Activated CD4-positive, alpha-beta T cell treated with anti-CD3 and anti-CD28 coated beads for 24 hours (primary cell): ENCODE data around the gene RASA3.
"Not testable (repeated sequence)": the region's sequence is repeated elsewhere in the genome, so short reads cannot be mapped to it uniquely, and the experiment has no call there.

ENCODE experiments used
- DNase-seq, 2 donors: peaks; one replicate each; pipeline ENCODE4 v3.0.0-alpha.2; 2020; ENCODE audit warnings: low read depth in 2 of 2

RASA3 gene

DNA sequence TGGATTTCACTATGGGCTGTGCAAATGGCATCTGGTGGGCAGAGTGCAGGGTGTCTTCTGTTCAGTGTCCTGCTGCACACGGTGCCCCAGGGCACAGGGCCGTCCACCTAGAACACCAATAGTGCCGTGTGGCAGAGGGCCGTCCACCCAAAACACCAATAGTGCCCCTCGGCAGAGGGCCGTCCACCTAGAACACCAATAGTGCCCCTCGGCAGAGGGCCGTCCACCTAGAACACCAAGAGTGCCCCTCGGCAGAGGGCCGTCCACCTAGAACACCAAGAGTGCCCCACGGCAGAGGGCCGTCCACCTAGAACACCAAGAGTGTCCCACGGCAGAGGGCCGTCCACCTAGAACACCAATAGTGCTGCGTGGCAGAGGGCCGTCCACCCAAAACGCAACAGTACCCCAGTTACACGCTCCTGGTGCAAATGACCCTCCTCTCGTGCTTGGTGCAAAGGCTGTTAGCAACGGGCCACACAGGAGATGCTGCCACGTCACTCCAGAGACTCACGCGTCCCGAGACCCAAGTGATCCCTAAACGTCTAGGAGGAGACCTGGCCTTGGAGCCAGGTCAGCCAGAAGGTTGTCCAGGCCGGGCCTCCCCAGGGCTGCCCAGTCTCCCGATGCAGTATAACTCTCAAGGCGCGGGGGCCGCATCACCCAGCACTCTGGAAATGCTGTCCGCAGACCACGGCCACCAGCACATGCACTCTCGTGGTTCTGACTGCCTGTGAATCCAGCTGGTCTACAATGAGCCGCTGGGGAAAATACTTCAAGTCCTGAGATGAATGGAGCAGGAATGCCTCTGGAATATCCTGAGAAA, 51.5 kb downstream of the RASA3 start:
- DNase-seq, result no peak

DNA sequence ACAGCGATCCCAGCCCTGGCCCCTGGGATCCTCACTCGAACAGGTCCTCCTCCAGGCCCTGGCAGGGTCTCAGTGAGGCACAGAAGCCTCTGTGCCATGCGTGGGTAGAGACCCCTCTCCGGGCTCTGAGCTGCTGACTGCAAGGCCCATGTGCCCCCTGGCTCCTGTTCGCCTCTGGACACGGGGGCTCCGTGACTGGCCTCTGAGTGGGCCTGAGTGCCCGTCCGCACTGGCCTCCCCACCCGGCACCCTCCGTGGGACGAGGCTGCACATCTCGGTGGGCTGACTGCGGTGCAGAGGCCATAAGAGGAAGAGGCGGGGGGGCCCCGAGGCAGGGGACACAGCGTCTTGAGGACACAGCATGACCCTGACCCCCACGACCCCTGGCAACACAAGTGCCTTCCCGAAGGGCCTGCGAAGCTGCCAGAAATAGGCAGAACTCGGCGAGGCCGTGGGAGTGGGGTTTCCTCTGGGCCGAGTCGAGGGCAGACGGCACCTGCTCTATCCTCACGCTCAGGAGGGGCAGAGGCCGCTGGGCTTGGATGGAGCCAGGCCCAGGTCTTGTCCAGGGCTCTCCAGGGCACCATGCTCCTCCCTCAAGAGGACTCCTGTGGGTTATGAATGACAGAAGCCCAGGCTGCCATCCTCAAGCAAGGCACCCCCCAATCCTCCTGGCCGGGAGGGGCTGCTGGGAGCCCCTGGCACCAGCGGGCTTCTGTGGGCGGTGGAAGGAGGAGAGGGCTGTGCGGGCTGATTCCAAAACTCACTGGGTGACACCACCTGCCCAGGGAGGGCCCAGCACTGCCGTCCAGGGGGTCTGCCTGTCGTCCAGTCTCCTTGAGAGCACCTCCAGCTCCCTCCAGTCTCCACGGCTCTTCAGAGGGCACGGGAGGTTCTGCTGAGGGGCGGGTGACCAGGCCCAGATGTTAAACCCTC, 52.6 kb downstream of the RASA3 start:
- no peak for DNase-seq

DNA sequence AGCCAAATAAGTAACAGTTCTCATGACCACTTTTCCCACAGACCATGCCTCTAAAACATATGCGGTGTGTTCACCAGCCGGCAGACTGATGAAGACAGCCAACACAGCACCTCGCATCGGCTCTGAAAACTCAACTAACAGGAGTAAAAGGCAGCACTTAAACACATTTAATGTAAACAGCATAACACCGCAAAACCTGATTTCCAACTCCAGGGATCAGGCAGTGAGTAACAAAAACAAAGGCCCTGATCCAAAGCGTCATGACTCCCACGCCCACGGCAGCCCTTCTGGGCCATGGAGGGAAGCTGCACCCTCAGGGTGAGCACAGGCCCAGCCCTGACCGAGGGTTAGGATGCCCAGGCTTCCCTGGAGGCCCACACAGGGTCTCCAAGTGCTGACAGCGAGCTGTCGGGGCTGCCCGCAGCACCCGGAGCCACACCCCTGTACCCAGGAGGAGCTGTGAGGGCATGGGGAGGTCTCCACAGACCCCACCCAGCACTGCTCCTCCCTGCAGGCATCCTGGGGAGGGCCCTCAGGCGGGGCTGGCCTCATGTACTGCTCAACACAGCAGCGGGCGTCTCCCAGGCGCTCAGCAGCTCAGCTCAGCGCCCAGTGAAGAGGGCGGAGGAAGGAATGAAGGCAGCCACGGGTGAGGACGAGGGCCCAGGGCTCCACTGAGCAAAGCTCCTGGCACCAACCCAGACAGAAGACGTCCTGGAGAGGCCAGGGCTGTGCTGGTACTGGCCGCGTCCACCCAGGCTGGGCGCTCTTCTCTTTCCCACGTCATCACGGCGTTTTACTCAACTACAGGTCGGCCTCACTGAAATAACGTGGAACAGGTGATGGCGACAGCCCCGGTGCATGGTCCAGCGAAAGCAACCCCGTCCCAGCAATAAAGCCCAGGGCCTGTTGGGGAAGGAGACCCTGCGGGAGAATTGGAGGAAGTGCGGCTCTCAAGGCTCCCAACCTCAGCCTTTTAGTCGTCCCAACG, 53.7 kb downstream of the RASA3 start:
- no peak for DNase-seq

DNA sequence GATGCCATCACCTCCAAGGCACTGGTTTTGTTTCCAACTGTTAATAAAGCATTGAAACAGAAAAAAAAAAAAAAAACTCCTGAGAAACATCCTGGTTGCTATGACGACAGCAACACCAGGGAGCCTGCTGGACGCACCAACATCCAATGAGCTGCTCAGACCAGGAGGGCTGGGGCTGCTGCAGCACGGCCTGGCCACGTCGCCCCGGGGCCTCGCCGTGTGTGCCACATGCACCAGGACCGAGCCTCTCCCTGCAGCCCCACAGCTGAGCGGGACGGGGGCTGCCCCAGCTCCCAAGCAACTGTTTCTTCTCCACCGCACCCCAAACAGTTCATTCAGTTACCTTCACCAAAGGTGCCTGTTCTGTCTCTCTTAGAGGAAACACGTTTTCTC, 54.5 kb downstream of the RASA3 start:
- no peak for DNase-seq

DNA sequence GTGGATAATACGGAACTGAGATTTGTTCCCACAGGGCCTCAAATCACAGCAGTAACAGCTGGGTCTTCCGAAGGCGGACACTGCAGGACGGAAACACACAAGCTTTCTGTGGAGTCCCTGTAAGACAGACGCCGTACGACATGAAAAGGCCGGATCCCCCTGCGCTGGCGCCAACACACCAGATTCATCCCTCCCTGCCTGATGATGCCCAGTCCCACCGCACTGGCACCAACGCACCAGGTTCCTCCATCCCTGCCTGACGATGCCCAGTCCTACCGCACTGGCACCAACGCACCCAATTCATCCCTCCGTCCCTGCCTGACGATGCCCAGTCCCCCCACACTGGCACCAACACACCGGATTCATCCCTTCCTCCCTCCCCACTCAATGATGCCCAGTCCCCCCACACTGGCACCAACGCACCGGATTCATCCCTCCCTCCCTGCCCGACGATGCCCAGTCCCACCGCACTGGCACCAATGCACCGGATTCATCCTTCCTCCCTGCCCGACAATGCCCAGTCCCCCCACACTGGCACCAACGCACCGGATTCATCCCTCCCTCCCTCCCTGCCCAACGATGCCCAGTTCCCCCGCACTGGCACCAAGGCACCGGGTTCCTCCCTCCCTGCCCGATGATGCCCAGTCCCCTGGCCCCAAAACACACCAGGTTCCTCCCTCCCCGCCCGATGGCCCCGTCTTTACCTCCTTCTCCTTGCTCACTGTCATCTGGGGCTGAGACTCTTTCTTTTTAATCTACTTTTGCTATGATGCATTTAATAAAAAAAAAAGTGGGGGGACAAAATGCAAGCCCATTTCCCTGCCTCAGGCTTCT, 55.1 kb downstream of the RASA3 start:
- DNase-seq, result no peak

DNA sequence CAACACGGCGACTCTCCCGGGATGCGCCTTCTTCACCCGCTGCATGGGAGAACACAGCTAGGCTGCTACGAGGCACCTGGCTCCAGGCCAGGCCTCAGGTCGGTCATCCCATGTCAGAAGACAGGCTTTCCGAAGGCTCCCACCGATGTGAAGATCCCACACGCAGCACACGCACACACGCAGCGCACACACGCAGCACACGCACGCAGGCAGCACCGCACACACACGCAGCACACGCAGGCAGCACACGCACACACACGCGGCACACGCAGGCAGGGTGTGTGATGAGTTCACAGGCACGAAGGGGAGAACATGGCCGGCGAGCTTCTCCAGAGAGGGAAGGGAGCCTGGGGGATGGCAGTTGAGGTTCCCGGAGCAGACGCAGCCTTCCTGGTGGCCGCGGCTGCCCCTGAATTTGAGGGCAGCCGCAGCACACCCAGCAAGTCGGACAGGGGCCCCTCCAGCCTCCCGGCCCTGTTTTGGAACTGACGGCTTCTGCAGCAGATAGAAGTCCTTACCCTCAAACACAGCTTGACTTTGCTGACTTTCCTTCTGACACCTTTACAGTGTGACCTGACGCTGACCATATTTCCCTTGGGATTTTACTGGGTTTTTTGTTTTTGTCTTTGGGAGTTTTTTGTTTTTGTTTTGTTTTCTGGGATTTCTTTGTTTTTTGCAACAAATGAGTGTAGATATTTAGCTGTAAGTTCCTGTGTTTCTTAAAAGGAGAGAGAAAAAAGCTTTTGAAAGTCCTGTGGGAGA, 55.9 kb downstream of the RASA3 start:
- DNase-seq, result no peak

DNA sequence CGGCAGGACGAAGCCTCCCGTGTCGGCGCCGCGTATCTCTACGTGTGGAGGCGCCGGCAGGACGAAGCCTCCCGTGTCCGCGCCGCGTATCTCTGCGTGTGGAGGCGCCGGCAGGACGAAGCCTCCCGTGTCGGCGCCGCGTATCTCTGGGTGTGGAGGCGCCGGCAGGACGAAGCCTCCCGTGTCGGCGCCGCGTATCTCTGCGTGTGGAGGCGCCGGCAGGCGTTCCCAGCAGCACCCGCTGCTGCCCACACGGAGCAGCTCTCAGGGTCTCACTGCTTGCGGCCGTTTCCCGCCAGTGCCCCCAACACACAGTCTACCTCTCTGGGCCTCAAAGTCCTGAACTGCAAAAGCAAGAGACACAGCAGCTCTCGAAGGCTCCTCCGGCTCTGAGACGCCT, 56.6 kb downstream of the RASA3 start:
- not testable (repeated sequence) for DNase-seq

DNA sequence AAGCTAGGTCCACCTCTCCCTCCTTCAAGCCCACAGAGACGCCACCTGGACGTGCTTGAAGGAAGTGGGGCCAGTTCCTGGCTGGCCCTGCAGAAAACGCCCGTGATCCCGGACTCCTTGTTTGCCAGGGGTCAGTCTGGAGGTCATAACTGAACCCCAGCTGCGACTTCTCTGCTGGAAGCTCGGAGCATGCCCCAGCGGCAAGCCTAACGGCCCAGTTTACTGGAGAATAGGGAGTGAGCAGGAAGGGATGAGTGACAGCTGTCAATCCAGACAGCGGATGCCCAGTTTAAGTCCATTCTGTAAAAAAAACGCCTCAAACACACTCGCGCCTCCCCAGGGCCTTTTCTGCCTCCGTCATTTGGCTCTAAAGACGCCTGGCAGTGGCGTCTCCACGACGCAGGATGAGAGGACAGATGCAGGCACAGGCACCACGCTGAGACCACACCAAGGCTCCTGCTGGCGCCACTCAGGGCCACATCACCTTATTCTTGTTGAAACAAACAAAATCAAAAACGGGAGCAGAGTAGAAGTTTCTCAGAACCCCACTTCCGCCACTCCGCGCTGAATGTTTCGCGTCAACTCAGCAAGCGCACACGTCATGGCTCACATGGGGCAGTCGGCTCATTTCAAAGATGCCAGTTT, 57.6 kb downstream of the RASA3 start:
- no peak for DNase-seq

DNA sequence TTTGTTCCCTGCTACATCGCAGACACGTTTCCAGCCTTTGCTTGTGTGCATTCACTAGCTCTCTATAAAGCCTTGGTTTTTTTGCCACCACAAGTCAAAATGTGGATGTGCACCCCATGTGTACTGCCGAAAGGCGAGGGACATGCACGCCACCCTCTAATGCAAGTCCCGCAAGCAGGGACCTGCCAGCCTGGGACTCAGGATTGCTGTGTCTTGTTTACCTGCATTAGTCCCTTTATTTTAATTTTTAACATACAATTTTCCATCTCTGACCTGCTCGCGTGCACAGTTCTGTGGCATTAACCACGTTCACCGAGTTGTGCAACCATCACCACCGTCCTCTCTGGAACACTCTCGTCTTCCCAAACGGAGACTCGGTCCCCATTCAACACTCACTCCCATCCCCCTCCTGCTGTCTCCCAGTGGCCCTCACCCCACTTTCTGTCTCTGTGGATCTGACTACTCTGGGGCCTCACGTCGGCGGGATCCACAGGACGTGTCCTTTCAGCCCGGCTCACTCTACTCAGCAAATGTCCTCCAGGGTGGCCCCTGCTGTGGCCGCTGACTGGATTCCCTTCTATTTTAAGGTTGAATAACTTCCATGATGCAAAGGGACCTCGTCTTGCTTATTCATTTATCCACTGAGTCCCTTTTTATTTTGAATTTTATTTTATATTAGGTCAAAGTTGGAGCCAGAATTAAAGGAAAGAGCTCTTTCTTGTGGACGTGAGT, 58.4 kb downstream of the RASA3 start:
- no peak for DNase-seq

DNA sequence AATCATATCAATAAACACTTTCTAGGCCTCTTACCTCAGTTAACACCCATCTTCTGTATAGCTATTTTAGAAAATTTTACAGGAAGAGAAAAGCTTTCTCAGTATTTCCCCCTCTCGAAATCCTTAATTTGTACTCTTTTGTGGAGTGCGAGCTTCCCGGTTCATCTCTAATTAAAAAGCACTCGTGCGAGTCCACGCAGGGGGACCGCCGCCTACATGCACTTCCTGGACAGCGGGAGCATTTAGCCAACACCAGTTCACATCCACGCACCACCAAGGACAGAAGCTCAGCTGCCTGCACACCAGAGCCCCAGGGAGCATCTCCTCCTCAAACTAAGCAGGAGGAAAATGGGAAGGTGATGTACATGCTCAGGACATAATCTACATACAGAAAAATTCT, 60.0 kb downstream of the RASA3 start:
- no peak for DNase-seq

DNA sequence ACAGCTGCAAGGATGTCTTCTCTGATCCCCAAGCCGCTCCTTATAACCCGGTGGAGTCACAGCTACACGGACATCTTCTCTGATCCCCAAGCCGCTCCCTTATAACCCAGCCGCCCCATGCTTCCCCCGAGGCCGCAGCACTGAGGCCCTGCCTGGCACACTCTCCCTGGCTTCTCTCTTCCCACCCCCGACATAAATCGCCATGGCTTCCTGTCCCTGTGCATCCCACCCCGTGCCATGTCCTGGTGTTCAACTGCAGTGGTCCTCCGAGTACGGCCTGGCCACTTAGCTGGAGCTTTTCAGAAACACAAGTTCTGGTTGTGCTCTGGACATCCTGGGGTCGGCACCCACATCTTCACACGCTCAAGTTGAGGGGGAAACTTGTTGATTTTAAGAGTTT, 60.4 kb downstream of the RASA3 start:
- no peak for DNase-seq

DNA sequence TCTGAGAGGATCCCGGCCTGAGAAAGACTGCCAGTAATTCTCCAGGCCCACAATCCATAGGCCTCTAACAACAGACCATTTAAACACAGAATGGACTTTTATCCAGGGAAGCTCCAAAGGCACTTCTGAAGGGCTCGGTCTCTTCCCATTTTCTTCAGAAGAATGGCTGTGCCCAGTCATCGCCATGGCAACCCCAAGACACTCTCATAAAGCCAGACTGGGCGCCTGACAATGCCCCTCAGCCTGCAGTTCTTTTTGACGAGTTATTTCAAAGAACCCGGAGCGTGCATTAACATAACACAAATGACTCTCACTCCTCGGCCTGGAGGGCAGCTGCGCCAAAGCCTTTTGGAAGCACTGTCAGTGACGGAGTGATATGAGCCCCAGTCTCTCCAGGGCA, 61.0 kb downstream of the RASA3 start:
- no peak for DNase-seq

DNA sequence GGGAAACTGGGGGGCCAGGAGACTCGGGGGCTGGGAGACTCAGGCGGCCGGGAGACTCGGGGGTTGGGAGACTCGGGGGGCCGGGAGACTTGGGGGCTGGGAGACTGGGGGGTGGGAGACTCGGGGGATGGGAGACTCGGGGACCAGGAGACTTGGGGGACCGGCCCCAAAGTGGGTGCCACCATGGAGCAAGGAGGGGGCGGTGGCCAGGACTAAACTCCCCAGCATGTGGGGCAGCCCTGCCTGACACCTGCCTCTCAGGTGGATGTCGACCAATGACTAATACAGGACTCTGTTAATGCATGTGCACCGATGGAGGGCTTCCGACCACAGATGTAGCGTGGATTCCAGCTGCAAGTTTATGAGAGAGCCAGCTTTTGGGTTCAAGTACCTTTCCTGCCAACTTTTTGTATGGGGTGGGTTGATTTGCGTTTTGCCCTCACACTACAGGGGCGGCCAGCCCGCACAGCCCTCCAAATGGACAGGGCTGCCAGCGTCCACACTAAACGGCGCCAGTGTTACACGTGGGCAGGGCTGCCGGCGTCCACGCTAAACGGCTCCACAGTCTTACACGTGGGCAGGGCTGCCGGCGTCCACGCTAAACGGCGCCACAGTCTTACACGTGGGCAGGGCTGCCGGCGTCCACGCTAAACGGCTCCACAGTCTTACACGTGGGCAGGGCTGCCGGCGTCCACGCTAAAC, 62.2 kb downstream of the RASA3 start:
- no peak for DNase-seq

DNA sequence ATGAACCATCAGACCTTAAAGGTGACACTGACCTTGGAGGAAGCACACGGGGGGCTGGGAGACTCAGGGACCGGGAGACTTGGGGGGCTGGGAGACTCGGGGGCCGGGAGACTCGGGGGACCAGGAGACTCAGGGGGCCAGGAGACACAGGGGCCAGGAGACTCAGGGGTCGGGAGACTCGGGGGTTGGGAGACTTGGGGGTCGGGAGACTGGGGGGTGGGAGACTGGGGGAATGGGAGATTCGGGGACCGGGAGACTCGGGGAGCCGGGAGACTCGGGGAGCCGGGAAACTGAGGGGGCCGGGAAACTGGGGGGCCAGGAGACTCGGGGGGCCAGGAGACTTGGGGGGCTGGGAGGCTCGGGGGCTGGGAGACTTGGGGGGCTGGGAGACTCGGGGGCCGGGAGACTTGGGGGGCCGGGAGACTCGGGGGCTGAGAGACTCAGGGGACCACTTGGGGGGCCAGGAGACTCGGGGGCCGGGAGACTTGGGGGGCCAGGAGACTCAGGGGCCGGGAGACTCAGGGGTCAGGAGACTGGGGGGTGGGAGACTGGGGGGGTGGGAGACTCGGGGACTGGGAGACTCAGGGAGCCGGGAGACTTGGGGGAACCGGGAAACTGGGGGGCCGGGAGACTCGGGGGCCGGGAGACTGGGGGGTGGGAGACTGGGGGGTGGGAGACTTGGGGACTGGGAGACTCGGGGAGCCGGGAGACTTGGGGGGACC, 62.9 kb downstream of the RASA3 start:
- no peak for DNase-seq

DNA sequence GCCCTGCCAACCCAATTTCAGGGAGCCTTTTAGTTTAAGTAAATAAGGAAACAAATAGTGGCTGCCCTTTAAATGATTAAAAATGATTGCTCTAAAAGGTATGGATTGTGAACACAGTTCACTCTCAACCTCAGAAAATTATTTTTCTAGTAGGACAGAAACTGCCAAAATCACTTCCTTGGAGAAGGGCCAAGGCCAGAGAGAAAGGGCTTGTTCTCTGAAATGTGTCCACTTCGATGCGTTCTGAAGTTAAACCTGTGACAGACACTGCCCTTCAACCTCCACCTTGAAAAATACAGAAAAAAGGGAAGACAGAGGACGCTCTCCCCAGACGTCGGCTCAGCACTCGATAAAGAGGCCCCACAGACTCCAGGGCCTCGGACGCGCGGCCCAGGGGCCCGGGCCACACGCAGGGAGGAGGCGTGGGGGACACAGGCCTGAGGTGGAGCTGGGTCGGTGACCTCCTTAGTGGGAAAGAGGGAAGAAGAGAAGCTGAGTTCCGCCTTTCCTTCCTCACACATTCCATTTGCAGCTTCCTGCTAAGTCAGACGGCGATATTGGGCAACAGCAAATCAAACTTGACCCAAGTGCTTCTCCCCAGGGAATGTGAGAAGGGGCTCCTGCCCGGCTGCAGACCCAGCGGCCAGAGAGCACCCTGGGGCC, 63.6 kb downstream of the RASA3 start:
- DNase-seq, result no peak

DNA sequence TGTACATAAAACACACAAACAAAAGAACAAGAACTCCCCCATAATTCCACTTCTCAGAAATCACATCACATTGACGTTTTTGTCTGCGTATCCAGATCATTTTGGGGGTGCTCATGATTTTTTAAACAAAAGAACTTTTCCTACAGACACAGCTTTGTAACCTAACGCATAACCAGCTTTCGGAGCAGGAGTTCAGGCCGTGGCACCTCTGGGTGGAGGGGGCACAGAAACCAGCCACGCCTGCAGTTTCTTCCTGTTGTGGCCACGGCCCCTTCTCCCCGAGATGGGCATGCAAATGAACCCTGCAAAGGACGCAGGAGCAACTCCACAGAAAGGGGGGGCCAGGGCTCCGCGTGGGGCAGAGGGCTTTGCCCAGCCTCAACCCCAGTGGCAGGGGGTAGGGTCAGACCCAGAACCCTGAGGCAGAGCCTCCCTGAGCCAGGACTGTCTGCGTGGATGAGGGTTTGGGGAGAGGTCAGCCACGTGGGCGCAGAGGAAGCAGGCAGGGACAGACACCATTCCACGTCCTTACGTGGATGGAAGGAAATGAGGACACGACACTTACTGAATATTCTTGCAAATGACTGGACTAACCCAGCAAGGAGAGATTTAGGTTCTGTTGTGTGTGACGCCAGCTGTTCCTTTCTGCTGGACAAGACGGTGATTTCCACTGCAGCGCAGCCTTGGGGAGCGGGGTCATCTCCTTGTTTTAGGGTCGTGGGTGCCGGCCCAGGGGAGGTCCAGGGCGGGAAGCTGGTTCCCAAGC, 64.4 kb downstream of the RASA3 start:
- DNase-seq, result no peak
